HUES64 (cell line): Measurements from ENCODE around the gene ITIH1.

Experiments
- H3K27ac ChIP-seq: 2 replicates; pipeline ENCODE4 v1.7.0; 2013; ENCODE audit warnings: low read depth, low read length, inconsistent platforms
- H3K27me3 ChIP-seq: 2 replicates; pipeline ENCODE4 v1.6.1; 2013; ENCODE audit warnings: mild to moderate bottlenecking, low read length; ENCODE audit not compliant: insufficient read depth
- H3K36me3 ChIP-seq: 2 replicates; pipeline ENCODE4 v1.6.1; 2013; ENCODE audit warnings: mild to moderate bottlenecking, low read length; ENCODE audit not compliant: insufficient read depth
- H3K4me1 ChIP-seq: 2 replicates; pipeline ENCODE4 v1.6.1; 2013; ENCODE audit warnings: mild to moderate bottlenecking, low read length, moderate library complexity; ENCODE audit not compliant: insufficient read depth
- H3K4me3 ChIP-seq: 2 replicates; pipeline ENCODE4 v1.5.1; 2013; ENCODE audit warnings: mild to moderate bottlenecking, low read length, moderate library complexity
- H3K9ac ChIP-seq: 2 replicates; pipeline ENCODE4 v1.6.1; 2013; ENCODE audit warnings: mild to moderate bottlenecking, low read depth, low read length
- H3K9me3 ChIP-seq: 2 replicates; pipeline ENCODE4 v1.6.1; 2013; ENCODE audit warnings: low read depth, low read length; ENCODE audit not compliant: insufficient read depth
- WGBS: fragments of 150-250, 120-280 bp; methylation state at CpG from one replicate; pipeline ENCODE4 v1.1.7; 2013; ENCODE audit warnings: missing lambda C conversion rate; 5-methylcytosine and 5-hydroxymethylcytosine counted together

ITIH1 gene

DNA sequence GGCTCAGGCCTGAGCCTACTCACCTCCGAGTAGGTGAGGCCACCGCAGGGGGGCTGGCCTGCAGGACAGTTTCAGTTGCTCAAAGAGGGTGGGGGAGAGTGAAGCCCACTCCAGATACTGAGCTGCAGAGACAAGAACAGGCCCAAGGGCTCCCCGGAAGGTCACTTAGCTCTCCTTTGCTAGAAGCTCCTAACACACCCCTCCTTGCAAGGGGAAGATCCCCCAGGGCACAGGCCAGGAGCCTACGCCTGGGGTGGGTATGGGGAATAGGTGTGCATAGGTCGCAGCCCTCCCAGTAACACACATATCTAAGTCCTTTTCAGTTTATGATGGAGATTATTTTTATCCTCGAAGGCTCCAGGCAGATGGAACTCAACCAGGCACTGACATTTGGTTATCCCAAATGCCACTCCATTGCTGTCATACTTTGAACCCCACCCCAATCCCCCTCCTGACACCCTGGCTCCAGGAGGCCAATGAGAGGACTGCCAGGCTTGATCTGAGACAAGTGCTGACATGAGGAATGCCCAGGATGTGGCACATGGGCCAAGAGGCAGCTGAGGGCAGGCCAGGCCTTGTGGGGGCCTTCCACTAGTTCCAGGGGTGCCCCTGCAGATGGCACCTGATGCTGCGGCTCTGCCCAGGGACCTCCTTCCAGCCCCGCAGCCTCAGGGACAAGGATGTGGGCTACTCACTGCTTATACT lies 58.5 kb downstream of the ITIH1 start:
- WGBS, result 90% methylated on average over 5 of the region's 8 CpGs
- no peak overlapping the region for H3K27ac ChIP-seq
- H3K9me3 ChIP-seq, result no peaks in the 10 kb centered on the region
- no peak overlapping the region for H3K4me3 ChIP-seq
- H3K36me3 ChIP-seq, result no peaks in the 10 kb centered on the region
- H3K9ac ChIP-seq, result no peak overlapping the region
- no peaks in the 10 kb centered on the region for H3K27me3 ChIP-seq
- peaks cover 17% of the 10 kb centered on the region; the same call in 1 of the 2 replicates for H3K4me1 ChIP-seq

DNA sequence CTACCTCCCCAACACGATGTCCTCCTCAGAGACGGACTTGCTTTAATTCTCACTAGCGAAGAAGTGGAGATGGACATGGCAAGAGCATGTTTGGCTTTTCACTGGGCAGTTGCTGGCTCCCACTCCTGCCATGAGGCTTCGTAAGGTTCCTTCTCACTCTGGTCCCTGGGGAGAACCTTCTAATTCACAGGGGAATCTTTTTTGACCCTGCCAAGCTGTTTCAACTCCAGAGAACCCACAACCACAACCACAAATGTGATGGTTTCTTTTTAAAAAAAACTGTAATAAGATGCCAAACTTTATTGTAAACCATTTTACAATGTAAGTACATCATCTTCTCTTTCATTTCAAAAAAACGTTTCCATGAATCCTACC lies 59.1 kb downstream of the ITIH1 start:
- no peaks in the 10 kb centered on the region for H3K27me3 ChIP-seq
- H3K4me3 ChIP-seq, result no peak overlapping the region
- peaks cover 17% of the 10 kb centered on the region; the same call in 1 of the 2 replicates for H3K4me1 ChIP-seq
- no peaks in the 10 kb centered on the region for H3K9me3 ChIP-seq
- no peak overlapping the region for H3K27ac ChIP-seq
- 95% methylated on average over 5 of the region's 5 CpGs for WGBS
- no peaks in the 10 kb centered on the region for H3K36me3 ChIP-seq
- H3K9ac ChIP-seq, result no peak overlapping the region

DNA sequence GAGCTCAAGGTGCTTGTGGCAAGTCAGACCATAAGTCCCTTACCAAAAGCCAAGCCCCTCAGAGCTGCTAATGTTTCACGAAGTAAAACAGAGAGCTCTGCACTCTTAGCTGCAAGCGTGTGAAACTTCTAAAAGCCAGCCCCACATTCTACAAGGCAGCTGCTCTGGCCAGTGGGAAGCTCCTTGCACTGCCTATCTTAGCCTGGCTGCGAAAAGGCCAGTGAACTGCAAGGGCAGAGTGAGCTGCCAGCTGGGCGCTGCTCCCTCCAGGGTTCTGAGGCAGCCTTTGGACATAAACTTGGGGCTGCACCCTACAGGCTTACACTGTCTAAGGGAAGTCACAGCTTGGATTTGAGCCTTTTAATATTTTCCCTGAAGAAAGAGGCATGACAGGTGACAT lies 59.6 kb downstream of the ITIH1 start:
- no peaks in the 10 kb centered on the region for H3K9me3 ChIP-seq
- H3K27ac ChIP-seq, result no peak overlapping the region
- WGBS, result 87% methylated on average over 4 of the region's 4 CpGs
- no peak overlapping the region for H3K4me3 ChIP-seq
- H3K27me3 ChIP-seq, result no peaks in the 10 kb centered on the region
- no peak overlapping the region for H3K9ac ChIP-seq
- peaks cover 17% of the 10 kb centered on the region; the same call in 1 of the 2 replicates for H3K4me1 ChIP-seq
- H3K36me3 ChIP-seq, result 0 out of 2 replicates have a peak, but pooled peaks cover under 1% of the 10 kb centered on the region

DNA sequence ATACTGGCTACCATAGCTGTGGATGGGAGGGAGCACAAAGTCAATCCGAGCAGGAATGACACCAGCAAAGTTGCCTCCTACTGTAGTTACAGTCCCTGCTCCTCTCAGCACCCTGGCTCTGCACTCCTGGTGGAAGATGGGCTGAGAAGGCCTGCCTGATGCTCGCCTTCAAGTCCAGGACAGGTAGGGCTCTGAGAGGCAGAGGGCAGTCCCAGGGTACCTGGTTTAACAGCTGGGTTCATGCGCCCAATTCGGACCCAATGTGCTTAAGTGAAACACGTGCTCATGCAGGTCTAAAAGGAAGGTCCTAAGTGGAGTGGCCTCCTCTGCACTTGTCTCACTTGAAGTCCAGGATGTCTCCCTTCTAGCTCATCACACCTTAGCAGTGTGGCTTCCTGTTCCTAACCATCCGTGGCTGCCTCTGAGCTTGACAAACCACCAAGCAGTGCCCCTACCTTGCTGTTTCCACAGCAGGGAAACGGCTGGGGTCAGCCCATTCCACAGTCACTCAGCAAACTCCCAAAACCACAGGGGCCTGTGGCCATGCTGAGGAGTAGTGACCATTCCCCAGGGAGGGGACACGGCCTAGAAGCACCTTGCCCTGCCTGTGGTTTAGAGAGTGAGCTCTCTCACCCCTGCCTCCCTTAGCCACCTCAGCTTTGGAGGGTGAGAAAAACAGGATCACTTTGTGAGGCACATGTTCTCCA lies 61.3 kb downstream of the ITIH1 start:
- 90% methylated on average over 8 of the region's 8 CpGs for WGBS

DNA sequence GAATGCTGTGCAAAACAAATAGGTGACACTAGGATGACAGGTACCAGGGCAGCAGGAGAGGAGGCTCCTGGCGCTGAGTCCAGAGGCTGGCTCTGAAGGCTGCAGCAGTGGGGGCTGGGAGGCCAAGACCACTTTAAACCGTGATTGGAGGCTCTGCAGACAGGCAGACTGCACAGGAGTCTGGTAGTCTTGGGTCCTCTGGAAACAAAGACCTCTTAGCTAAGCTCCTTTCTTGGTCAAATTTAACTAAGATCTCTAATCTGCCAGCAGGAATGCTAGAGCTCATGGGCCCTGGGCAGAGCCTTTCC lies 61.8 kb downstream of the ITIH1 start:
- no peaks in the 10 kb centered on the region for H3K9me3 ChIP-seq
- whole genome bisulfite sequencing, result 87% methylated on average over 2 of the region's 2 CpGs
- H3K36me3 ChIP-seq, result 0 out of 2 replicates have a peak, but pooled peaks cover 6% of the 10 kb centered on the region
- H3K27ac ChIP-seq, result no peak overlapping the region
- H3K4me3 ChIP-seq, result no peak overlapping the region
- peaks cover 10% of the 10 kb centered on the region; the same call in 1 of the 2 replicates for H3K4me1 ChIP-seq
- no peaks in the 10 kb centered on the region for H3K27me3 ChIP-seq
- H3K9ac ChIP-seq, result no peak overlapping the region

More for the DNA sequence above, 61.3 kb downstream of the ITIH1 start:
- H3K27ac ChIP-seq, result no peak overlapping the region
- no peak overlapping the region for H3K9ac ChIP-seq
- H3K4me3 ChIP-seq, result no peak overlapping the region
- H3K9me3 ChIP-seq, result no peaks in the 10 kb centered on the region
- peaks cover 10% of the 10 kb centered on the region; the same call in 1 of the 2 replicates for H3K4me1 ChIP-seq
- H3K36me3 ChIP-seq, result 0 out of 2 replicates have a peak, but pooled peaks cover 6% of the 10 kb centered on the region
- H3K27me3 ChIP-seq, result no peaks in the 10 kb centered on the region

DNA sequence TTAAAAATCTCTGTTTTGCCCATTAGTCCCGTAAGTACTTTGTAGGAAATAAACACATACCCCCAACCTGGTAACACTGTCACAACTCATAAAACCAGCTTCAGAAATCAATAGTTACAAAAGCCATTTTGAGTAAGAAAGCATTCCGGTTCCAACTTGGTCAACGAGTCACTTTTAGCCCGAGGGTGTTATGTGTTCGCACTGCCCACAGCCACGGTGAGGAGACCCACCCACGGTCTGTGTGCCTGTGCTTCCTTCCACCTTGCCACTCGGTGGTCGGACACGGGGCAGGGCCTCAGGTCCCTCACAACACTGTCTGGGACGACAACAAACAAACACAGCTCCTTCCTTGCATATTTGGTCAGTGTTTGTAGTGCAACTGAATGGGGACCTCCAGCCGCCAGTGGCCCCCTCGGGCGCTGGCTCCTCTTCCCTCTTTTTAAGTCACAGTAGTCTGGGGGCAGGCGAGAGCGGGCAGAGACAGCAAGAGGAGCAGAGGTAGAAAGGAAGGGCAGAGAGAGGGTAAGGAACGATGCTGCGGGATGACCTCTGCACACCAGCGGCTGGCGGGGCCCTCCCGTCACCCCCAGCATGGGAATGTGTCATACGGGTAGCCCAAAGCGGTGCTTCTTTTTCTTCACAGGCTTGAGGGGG lies 62.6 kb downstream of the ITIH1 start:
- Histone ChIP-seq H3K9me3 (no peaks in the 10 kb centered on the region), H3K9ac (no peak overlapping the region), H3K4me3 (no peak overlapping the region), H3K27ac (no peak overlapping the region), H3K36me3 (0 out of 2 replicates have a peak, but pooled peaks cover 9% of the 10 kb centered on the region), H3K27me3 (no peaks in the 10 kb centered on the region), H3K4me1 (peaks cover 5% of the 10 kb centered on the region; the same call in 1 of the 2 replicates)
- WGBS, result 91% methylated on average over 23 of the region's 23 CpGs

DNA sequence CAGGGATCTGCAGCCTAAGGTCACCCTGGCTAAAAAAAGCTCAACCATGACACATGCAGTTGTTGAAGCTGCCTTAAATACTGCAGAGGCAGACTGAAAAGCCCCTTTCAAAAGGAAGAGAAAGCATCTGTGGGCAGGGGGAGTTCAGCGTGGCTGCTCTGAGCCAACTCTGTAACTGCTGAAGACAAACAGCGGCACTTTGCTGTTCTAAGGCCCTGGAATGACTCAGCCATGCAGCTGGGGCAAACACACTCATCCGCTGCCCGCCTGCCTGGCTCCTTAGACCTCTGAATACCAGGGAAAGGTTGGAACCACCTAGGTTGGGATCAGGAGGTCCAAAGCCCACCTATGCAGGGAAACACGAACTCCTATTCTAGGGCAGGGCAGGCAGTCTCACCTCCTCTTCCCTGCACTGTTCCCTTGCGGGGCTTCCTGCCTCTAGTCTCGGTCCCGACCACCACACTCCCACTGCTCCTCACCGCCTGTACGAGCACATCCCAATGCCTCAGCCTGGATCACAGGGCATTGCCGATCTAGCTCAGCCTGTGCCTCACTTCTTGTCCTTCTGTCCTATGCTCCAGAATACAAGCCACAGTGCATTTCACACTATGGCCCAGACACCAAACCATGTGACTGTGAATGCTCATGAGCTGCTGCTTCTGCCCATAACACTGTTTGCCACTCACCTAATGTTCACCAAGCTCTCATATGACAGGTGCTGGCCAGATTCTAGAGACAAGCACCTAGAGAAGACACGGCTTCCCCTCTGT lies 64.0 kb downstream of the ITIH1 start:
- no peak overlapping the region for H3K9ac ChIP-seq
- no peaks in the 10 kb centered on the region; the same call in 1 of the 2 replicates for H3K4me1 ChIP-seq
- H3K9me3 ChIP-seq, result no peaks in the 10 kb centered on the region
- H3K4me3 ChIP-seq, result no peak overlapping the region
- 92% methylated on average over 12 of the region's 12 CpGs for WGBS
- no peak overlapping the region for H3K27ac ChIP-seq
- 0 out of 2 replicates have a peak, but pooled peaks cover 9% of the 10 kb centered on the region for H3K36me3 ChIP-seq
- H3K27me3 ChIP-seq, result no peaks in the 10 kb centered on the region
